Ishikawa (cell line): ENCODE results near the gene TMEM132E.

Source experiments
- CREB1 ChIP-seq: IDR thresholded peaks from 2 replicates; pipeline ENCODE4 v1.6.1; 2012; ENCODE audit warnings: low read depth
- EP300 ChIP-seq: IDR thresholded peaks from 2 replicates; pipeline ENCODE4 v1.6.1; 2012; ENCODE audit warnings: borderline replicate concordance
- NFIC ChIP-seq: IDR thresholded peaks from 2 replicates; pipeline ENCODE4 v1.6.1; 2012
- RAD21 ChIP-seq: IDR thresholded peaks from 2 replicates; pipeline ENCODE4 v1.6.1; 2012; ENCODE audit warnings: low read depth
- TAF1 ChIP-seq: IDR thresholded peaks from 2 replicates; pipeline ENCODE4 v1.6.1; 2012; ENCODE audit warnings: low read depth, mild to moderate bottlenecking
- TCF12 ChIP-seq: IDR thresholded peaks from 2 replicates; pipeline ENCODE4 v1.6.1; 2012; ENCODE audit warnings: low read depth
- TEAD4 ChIP-seq: IDR thresholded peaks from 2 replicates; pipeline ENCODE4 v1.6.1; 2012
- USF1 ChIP-seq: IDR thresholded peaks from 2 replicates; pipeline ENCODE4 v1.6.1; 2012

GRCh38 chr17:34633760-34634159 lies 54.4 kb downstream of the TMEM132E start:
- TF ChIP-seq TAF1 (no peak), USF1 (no peak), CREB1 (no peak), EP300 (no peak), TCF12 (no peak), RAD21 (no peak), NFIC (no peak), TEAD4 (no peak)
